LoVo (cell line): ENCODE measurements around the gene PHC3.
"Not testable (repeated sequence)": the region's sequence is repeated elsewhere in the genome, so short reads cannot be mapped to it uniquely, and the experiment has no call there.

Source experiments
- DNase-seq: peaks from one replicate; pipeline ENCODE4 v3.0.0-alpha.2; 2016; ENCODE audit warnings: low spot score

Gene PHC3

GRCh38 chr3:170128977-170129431 lies 52.5 kb downstream of the PHC3 start:
- DNase-seq: no peak

DNA sequence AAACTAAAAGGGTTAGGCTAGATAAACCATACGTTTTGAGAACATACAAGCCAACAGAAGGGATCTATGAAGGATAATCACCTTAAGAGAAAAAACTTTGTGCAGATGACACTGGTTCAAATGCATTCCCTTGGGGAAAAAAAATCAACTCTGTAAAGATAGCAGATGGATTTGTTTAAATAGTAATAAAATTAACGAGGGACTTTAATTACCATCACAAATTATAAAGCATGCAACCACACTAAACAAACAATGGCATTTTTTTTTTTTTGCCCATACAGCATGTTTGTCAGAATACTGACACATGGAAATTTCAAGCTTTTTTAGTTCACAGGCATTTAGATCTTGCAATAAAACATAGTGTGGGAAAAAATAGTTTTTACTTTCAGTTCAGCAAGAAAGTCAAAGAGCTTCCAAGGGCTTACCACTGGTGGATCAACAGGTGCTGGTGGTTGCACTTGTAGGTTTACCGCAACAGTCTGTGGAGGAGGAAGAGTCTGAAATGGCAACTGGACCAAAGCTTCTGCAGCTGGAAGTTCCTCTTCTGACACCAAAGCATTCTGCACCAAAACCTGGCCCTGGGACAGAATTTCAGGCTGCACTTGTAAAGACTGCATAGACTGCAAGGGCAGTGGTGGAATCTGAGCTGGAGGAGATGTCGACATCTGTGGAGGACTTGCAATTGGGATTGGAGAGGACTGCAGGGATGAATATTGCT lies 53.1 kb downstream of the PHC3 start:
- no peak for DNase-seq

- DNase-seq: no peak
Observed at GRCh38 chr3:170117134-170117533, 64.4 kb downstream of the PHC3 start.

DNA sequence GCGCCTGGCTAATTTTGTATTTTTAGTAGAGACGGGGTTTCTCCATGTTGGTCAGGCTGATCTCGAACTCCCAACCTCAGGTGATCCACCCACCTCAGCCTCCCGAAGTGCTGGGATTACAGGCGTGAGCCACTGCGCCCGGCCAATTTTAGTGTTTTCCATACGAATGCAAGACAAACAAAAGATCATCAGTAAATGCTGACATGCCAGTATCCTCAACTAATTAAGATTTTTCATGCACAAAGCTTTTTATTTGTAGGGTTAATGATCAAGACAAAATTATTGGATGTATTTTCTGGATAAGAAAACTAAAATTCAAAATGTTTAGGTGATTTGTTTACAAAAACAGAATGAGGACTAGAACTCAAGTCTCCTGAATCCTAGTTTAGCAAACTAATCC lies 67.4 kb downstream of the PHC3 start:
- not testable (repeated sequence) for DNase-seq

DNA sequence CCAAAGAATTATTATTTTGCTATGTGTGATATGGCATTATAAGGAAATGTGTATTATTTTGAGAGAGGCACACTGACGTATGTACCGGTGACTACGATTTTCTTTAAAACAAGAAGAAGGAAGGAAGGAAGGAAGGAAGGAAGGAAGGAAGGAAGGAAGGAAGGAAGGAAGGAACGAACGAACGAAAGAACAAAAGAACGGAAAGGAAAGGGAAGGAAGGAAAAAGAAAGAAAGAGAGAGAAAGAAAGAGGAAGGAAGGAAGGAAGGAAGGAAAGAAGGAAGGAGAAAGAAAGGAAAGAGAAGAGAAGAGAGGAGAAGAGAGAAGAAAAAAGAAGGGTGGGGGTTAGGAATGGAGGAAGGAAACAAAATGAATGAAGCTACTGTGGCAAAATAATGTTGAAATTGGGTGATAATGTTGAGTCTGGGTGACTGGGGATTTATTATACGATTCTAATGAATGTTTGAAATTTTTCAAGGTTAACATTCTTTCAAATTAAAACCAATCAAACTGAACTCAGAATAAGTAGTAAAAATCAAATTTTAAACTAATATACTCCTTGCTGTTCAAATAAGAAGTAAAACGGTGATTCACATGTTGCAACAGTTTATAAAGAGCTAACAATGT lies 70.3 kb downstream of the PHC3 start:
- DNase-seq: no peak

DNA sequence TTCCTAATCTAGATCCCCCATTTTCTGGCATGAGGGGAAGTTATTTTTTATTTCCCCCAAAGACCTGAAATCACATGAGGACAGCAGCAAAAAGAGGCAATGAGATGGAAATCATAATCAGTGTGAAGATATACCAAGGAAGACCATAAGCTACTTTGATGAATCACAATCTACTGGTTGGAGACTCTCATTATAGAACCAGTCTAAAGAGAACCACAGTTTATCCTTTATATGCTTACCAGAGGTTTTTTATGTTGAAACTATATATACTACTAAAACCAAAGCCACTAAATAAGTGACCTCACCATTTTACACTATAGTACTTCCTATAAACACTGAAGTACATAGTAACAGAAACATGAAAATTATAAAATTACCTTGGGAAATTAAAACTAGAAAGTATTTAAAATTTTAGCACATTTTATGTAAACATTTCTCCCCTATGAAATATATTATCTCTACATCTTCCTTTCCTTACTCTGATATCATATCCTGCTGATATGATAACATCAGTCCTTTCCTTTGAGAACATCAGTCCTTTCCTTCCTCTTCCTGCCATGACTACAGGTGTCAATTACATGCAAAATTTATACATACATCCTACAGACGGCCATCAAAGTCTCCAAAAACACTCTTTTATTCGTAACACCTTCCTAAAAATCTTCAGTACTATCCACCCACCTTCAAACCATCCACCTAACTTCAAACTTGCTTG lies 71.8 kb downstream of the PHC3 start:
- DNase-seq: no peak

DNA sequence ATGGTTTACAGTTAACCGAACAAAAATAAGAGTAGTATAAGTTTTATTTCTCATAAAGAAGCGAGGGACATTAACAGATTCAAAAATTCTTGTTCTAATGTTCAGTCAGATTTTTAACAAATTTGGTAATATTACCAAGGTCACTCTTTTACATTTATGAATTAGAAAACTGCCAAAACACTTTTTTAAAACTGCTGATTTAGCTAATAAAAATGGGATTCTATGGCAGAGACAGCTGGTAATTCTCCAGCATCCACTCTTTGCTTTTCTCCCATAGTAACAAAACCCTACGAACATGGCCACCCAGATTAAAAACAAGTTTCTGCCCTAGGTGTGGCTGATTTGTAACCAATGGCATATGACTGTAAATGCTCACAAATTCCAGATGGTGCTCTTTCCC lies 72.6 kb downstream of the PHC3 start:
- no peak for DNase-seq

GRCh38 chr3:170107941-170108340 lies 73.6 kb downstream of the PHC3 start:
- no peak for DNase-seq

DNA sequence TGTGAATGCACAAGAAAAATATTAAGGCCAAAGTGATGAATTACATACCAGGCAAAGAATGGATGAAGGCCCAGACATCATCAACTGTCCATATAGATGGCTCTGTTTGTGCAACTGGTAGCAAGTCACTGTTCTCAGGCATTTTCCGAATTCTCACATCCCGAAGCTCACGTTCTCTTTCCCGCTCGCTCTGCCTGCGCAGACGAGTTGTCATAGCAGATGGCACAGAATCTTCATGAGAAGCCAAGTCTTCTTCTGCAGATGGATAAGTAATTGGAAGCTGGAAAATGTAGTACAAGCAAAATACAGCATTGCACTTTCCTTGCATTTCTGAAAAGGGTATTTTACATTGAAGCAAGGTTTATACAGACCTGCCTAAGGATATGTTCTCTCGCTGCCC lies 79.1 kb downstream of the PHC3 start:
- no peak for DNase-seq

DNA sequence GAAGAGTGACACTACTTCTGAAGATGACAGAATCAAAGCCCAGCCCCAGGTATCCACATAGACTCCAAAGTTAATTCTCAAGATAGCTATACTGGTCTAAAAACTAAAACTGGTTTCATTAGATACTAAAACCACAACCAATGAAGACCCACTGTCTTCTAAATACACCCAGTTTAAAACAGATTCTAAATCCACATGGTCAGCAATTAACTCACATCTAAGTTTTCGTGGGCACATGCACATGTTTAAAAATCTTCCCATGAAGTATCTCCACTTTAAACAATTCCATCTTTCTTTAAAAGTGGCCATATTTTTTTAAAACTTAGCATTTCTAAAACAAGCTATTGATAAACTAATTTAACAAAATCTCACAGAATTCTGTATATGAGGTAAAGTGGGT lies 80.6 kb downstream of the PHC3 start:
- no peak for DNase-seq

DNA sequence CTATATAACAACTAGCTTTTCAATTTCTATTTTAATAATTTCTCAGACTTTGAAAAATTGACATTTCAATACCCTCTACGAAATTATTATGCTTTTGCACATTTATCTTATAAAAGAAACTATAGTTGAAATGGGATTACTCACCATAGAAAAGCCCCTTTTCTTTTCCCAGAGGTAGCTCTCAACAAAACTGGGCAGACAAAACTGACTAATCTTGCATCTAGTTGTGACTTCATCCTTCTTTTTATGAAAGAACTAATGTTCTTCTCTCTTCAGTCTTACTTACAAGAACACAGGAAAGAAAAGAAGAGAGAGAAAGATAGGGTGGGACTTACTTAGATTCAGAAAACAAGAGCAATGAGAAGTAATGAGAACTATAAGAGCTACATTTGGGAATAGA lies 82.8 kb downstream of the PHC3 start:
- DNase-seq: no peak

GRCh38 chr3:170096342-170096741 lies 85.2 kb downstream of the PHC3 start:
- no peak for DNase-seq

DNA sequence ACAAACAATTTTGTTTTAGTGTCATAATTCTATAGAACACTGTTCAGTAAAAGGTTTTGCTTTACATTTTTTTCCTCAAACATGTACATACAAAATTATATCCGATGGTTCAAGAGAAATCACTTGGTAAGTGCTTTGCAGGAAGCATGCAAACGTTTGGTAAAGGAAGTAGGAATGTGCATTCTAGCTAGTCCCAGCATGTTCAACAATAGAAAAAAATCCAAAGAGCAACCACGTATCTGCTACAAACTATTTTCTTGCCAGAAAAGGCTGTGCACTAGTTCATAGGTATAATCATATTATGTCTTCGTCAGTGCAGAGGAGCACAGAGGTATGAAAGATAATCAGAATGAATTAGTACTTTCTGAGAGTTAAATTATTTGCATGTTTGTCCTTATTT lies 85.8 kb downstream of the PHC3 start:
- no peak for DNase-seq

DNA sequence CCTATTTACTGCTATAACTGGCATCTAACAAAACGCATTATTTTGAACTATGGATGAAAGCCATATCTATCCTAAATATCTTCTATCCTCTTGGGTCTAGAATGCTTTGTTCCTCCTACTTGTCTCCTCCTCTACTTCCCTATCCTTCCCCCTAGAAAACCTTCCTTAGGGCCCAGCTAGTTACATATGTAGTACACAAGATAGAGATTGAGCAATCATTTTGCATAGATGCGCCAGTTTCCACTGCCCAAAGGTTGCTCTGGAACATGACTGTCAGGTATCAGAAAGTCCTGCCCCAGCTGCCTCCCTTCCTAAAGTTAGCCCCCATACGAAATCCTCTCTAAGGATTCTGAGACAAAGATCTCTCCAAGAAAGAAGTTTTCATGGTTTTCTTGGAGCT lies 88.6 kb downstream of the PHC3 start:
- no peak for DNase-seq

- DNase-seq: no peak
Observed at GRCh38 chr3:170090601-170090981, 90.9 kb downstream of the PHC3 start.

- DNase-seq: no peak
Observed at GRCh38 chr3:170089862-170090600, 91.5 kb downstream of the PHC3 start.

DNA sequence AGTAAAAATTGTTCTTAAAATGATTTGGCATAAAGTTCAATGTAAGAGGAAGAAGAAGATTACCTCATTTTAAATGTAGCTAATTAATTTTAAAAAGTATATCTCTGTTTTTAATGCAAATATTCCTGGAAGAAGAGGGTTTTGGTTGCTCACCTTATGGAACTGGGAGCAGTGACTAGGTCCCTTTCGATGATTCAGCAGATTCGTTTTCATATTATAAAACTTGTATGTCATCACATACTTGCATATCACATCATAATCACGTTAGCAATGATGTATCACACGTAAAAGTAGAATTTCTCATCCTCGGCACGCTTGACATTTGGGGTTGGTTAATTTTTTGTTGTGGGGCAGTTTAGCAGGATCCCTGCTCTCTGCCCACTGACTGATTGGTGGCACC lies 96.1 kb downstream of the PHC3 start:
- DNase-seq: no peak

GRCh38 chr3:170083343-170083742 lies 98.2 kb downstream of the PHC3 start:
- no peak for DNase-seq

- DNase-seq: no peak
Observed at GRCh38 chr3:170081079-170081741, 100.3 kb downstream of the PHC3 start.

- no peak for DNase-seq
Observed at GRCh38 chr3:170080605-170081004, 100.9 kb downstream of the PHC3 start.

DNA sequence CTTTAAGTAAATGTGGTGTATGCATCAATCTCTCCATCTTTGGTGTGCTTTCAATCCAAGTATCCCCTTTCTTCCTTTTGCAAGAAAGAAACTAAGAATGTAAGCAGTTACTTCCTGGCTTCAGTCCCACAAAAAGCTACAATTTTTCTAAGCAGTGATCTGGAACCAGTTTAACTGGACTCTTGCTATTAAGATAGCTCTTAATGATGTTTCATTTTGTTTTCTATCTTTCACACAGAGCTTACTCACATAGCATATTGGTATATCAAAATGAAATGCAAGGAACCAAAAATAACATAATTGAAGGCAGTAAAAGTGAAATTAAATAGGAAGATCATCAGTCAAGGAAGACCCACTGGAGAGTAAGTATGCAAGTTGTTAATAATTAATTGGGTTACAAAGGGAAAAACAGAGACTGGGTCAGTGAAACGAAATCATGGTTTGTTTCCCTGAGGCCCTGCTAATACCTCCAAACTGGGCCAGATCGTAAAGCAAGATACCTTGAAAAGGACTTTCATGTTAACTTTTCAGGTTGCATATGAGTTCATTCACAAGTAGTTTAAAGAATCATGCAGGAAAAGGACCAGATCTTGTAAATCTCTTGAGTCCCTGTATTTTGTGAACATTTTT lies 101.9 kb downstream of the PHC3 start:
- DNase-seq: no peak
